ELF-1 (cell line): ENCODE data around the gene EPHA3.
A peak's percentile ranks its signal among the peaks of the same experiment; 100 is the strongest.

ENCODE experiments used
- DNase-seq: peaks from one replicate; pipeline ENCODE4 v3.0.0-alpha.2; 2016; ENCODE audit warnings: low read depth, low spot score

EPHA3 gene

GRCh38 chr3:89107461-89108290, at the start of gene EPHA3:
TSS of gene EPHA3 (plus strand) at chr3:89107621. CDS start at chr3:89107749, 128 bp downstream.
- DNase-seq, result peak; percentile 81

GRCh38 chr3:89058371-89058770, 49.0 kb upstream of the EPHA3 start:
- no peak for DNase-seq

- no peak for DNase-seq
These were observed 48.1 kb upstream of the EPHA3 start for GRCh38 chr3:89059211-89059925.

GRCh38 chr3:89061259-89061658, 46.2 kb upstream of the EPHA3 start:
- DNase-seq, result no peak

- DNase-seq, result no peak
These were observed 39.7 kb upstream of the EPHA3 start for GRCh38 chr3:89067736-89068135.

- DNase-seq, result no peak
These were observed 34.8 kb upstream of the EPHA3 start for GRCh38 chr3:89072642-89073041.

- no peak for DNase-seq
These were observed 27.5 kb upstream of the EPHA3 start for GRCh38 chr3:89079944-89080343.

- DNase-seq, result no peak
These were observed 19.6 kb upstream of the EPHA3 start for GRCh38 chr3:89087851-89088250.

- no peak for DNase-seq
These were observed 9.2 kb upstream of the EPHA3 start for GRCh38 chr3:89098173-89098572.

- DNase-seq, result peak; percentile 69
These were observed 8.3 kb upstream of the EPHA3 start for GRCh38 chr3:89098964-89099585.

- DNase-seq, result no peak
These were observed 6.2 kb upstream of the EPHA3 start for GRCh38 chr3:89101251-89101650.

GRCh38 chr3:89101921-89102320, 5.5 kb upstream of the EPHA3 start:
- no peak for DNase-seq

- no peak for DNase-seq
These were observed 2.9 kb upstream of the EPHA3 start for GRCh38 chr3:89104499-89104898.

- DNase-seq, result no peak
These were observed 1.9 kb upstream of the EPHA3 start for GRCh38 chr3:89105503-89105902.

GRCh38 chr3:89108291-89108550, 800 bp downstream of the EPHA3 start:
- DNase-seq, result no peak

GRCh38 chr3:89113344-89113743, 5.9 kb downstream of the EPHA3 start:
- no peak for DNase-seq

- peak; percentile 86 for DNase-seq
These were observed 6.7 kb downstream of the EPHA3 start for GRCh38 chr3:89113893-89114840.

- DNase-seq, result no peak
These were observed 7.4 kb downstream of the EPHA3 start for GRCh38 chr3:89114841-89115223.

GRCh38 chr3:89116476-89116875, 9.1 kb downstream of the EPHA3 start:
- no peak for DNase-seq

- DNase-seq, result no peak
These were observed 30.6 kb downstream of the EPHA3 start for GRCh38 chr3:89138048-89138447.

- no peak for DNase-seq
These were observed 32.4 kb downstream of the EPHA3 start for GRCh38 chr3:89139870-89140269.

GRCh38 chr3:89144080-89144479, 36.7 kb downstream of the EPHA3 start:
- DNase-seq, result no peak
